HepG2 (cell line): Measurements from ENCODE around the gene FAM89B. TPM values are rescaled to one million over a fixed set of nuclear protein-coding genes. Genes with fewer than 3 reads are reported as not detected.

Source experiments
- DNMT3B ChIP-seq: conservative IDR thresholded peaks from 2 replicates; pipeline ENCODE4 v1.6.1; 2016; ENCODE audit warnings: missing biosample characterization, control low read depth
- HDAC1 ChIP-seq: sonication (generic); formaldehyde crosslinking; IDR thresholded peaks from 2 replicates; pipeline ENCODE4 v1.5.1; 2020; ENCODE audit warnings: mild to moderate bottlenecking, missing genetic modification reagents
- MXI1 ChIP-seq: IDR thresholded peaks from 3 replicates; pipeline ENCODE4 v1.6.1; 2012; ENCODE audit warnings: low read depth, low read length, inconsistent platforms, borderline replicate concordance
- NONO ChIP-seq, 2 experiments: fragments of 450-650 bp in 1 of 2; sonication (generic) in 1 of 2; formaldehyde crosslinking in 1 of 2; IDR thresholded peaks in 1 of 2; conservative IDR thresholded peaks in 1 of 2; 2 replicates each; pipeline versions ENCODE4 v1.6.1 to v1.8.0; 2017 to 2022; ENCODE audit warnings: mild to moderate bottlenecking in 1 of 2, missing genetic modification reagents in 1 of 2, moderate library complexity in 1 of 2
- PPARG ChIP-seq: conservative IDR thresholded peaks from 2 replicates; pipeline ENCODE4 v1.6.1; 2016; ENCODE audit warnings: missing biosample characterization, missing genetic modification reagents
- RFXAP ChIP-seq: sonication (generic); formaldehyde crosslinking; IDR thresholded peaks from 2 replicates; pipeline ENCODE4 v1.4.0; 2020; ENCODE audit warnings: missing genetic modification reagents, borderline replicate concordance
- SETDB1 ChIP-seq: sonication (generic); formaldehyde crosslinking; IDR thresholded peaks from 2 replicates; pipeline ENCODE4 v1.5.1; 2020; ENCODE audit warnings: missing genetic modification reagents, mild to moderate bottlenecking, borderline replicate concordance
- YY1 ChIP-seq: IDR thresholded peaks from 2 replicates; pipeline ENCODE4 v1.6.1; 2011; ENCODE audit warnings: low read length, low read depth, moderate library complexity, mild to moderate bottlenecking; ENCODE audit not compliant: insufficient read depth, insufficient replicate concordance
- ZFAT ChIP-seq: sonication (generic); formaldehyde crosslinking; conservative IDR thresholded peaks from 2 replicates; pipeline ENCODE4 v1.8.1; 2023; ENCODE audit warnings: missing genetic modification reagents, inconsistent platforms
- ZKSCAN1 ChIP-seq: fragments of 150-350 bp; IDR thresholded peaks from 2 replicates; pipeline ENCODE4 v1.6.1; 2014; ENCODE audit warnings: low read length
- ZNF264 ChIP-seq: sonication (generic); formaldehyde crosslinking; IDR thresholded peaks from 2 replicates; pipeline ENCODE4 v1.4.0; 2020; ENCODE audit warnings: missing genetic modification reagents
- ZNF562 ChIP-seq: sonication (generic); formaldehyde crosslinking; IDR thresholded peaks from 2 replicates; pipeline ENCODE4 v1.8.0; 2022; ENCODE audit warnings: missing genetic modification reagents, borderline replicate concordance
- ZNF652 ChIP-seq: IDR thresholded peaks from 2 replicates; pipeline ENCODE4 v1.6.1; 2016; ENCODE audit warnings: low read depth, borderline replicate concordance
- ZNF782 ChIP-seq: sonication (generic); formaldehyde crosslinking; IDR thresholded peaks from 2 replicates; pipeline ENCODE4 v1.4.0; 2020; ENCODE audit warnings: missing genetic modification reagents, mild to moderate bottlenecking, borderline replicate concordance
- ZSCAN22 ChIP-seq: sonication (generic); formaldehyde crosslinking; IDR thresholded peaks from 2 replicates; pipeline ENCODE4 v1.4.0; 2020; ENCODE audit warnings: mild to moderate bottlenecking, missing genetic modification reagents
- polyA plus RNA-seq, 8 experiments: library from polyadenylated mRNA; depleted of rRNA in 3 of 8; stranded (reverse) in 7 of 8; unstranded in 1 of 8; fragments of >200 nt; fragmentation: Illumina TruSeq in 4 of 8; extraction: Trizol in 4 of 8; gene quantifications; 2 replicates each; pipeline versions ENCODE4 v1.2.1 to v1.2.3, GENCODE V29; 2011 to 2016; ENCODE audit warnings: low read depth in 4 of 8, missing spikeins in 1 of 8, mixed read lengths in 1 of 8; ENCODE audit not compliant: insufficient read depth in 1 of 8
- total RNA-seq, 5 experiments: library from RNA; depleted of rRNA; stranded (reverse); fragments of >200 nt; fragmentation: Illumina TruSeq; extraction: Trizol; gene quantifications; 2 replicates each; pipeline ENCODE4 v1.2.3, GENCODE V29; 2016; ENCODE audit warnings: low read depth in 1 of 5
- TF ChIP-seq, protein P1 (sequence below): sonication (generic); formaldehyde crosslinking; IDR thresholded peaks from 2 replicates; pipeline ENCODE4 v1.8.1; 2023; ENCODE audit warnings: mild to moderate bottlenecking, moderate library complexity, missing genetic modification reagents
- TF ChIP-seq, protein P2 (sequence below): sonication (generic); formaldehyde crosslinking; IDR thresholded peaks from 2 replicates; pipeline ENCODE4 v1.5.1; 2020; ENCODE audit warnings: missing genetic modification reagents, mild to moderate bottlenecking, borderline replicate concordance
- TF ChIP-seq, protein P3 (sequence below): sonication (generic); formaldehyde crosslinking; IDR thresholded peaks from 2 replicates; pipeline ENCODE4 v1.4.0; 2020; ENCODE audit warnings: missing genetic modification reagents
- TF ChIP-seq, protein P4 (sequence below): sonication (generic); formaldehyde crosslinking; IDR thresholded peaks from 2 replicates; pipeline ENCODE4 v1.4.0; 2020; ENCODE audit warnings: missing genetic modification reagents
- TF ChIP-seq, protein P5 (sequence below): sonication (generic); formaldehyde crosslinking; conservative IDR thresholded peaks from 2 replicates; pipeline ENCODE4 v1.8.1; 2023; ENCODE audit warnings: missing genetic modification reagents

Gene FAM89B
- total and polyA plus RNA-seq, 2 of the 13 experiments (the other 11 are each of a cell fraction or from before 2014, with no cell fraction given) = 5.7 to 8.0 TPM

DNA sequence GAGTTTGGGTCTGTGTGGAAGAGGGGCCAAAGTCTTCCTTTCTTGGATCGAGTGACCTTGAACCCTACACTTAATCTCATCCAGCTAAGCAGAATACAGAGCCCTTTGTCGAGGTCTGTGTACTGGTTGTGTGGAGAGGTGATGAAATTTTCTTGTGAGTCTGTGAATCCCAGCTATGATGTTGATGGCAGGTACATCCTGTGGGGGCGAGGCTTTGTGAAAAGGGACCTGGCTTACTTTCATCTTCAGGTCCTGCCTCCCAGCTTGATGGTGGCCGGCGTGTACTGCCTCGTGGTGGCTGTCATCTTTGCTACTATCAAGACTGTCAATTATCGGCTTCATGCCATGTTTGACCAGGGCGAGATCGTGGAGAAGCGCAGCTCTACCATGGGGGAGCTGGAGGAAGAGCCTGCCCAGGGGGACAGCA, 44.2 kb downstream of the FAM89B start (continued):
- TF ChIP-seq ZNF562 (CRISPR knock-in tag) = no peak
- TF ChIP-seq, protein P1, sequence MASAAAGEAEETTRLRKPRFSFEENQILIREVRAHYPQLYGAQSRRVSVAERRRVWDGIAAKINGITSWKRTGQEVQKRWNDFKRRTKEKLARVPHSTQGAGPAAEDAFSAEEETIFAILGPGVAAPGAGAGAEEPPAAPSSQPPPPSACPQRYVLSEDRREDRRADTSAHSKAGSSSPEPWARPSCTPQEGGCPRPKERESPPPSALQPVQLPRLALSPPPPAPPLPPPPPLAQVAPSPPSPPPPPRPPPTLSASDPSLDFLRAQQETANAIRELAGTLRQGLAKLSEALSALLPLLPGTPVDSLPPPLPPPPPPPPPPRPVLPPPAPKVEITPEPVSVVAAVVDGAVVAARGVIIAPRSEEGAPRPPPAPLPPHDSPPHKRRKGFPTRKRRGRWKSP = no peak
- TF ChIP-seq SETDB1 (CRISPR knock-in tag) = no peak
- no peak for TF ChIP-seq ZNF652
- TF ChIP-seq, protein P2, sequence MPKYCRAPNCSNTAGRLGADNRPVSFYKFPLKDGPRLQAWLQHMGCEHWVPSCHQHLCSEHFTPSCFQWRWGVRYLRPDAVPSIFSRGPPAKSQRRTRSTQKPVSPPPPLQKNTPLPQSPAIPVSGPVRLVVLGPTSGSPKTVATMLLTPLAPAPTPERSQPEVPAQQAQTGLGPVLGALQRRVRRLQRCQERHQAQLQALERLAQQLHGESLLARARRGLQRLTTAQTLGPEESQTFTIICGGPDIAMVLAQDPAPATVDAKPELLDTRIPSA (CRISPR knock-in tag) = no peak
- TF ChIP-seq DNMT3B (CRISPR knock-in tag) = no peak; the same call in 1 of the 2 replicates
- TF ChIP-seq ZFAT = no peak
- TF ChIP-seq, protein P3, sequence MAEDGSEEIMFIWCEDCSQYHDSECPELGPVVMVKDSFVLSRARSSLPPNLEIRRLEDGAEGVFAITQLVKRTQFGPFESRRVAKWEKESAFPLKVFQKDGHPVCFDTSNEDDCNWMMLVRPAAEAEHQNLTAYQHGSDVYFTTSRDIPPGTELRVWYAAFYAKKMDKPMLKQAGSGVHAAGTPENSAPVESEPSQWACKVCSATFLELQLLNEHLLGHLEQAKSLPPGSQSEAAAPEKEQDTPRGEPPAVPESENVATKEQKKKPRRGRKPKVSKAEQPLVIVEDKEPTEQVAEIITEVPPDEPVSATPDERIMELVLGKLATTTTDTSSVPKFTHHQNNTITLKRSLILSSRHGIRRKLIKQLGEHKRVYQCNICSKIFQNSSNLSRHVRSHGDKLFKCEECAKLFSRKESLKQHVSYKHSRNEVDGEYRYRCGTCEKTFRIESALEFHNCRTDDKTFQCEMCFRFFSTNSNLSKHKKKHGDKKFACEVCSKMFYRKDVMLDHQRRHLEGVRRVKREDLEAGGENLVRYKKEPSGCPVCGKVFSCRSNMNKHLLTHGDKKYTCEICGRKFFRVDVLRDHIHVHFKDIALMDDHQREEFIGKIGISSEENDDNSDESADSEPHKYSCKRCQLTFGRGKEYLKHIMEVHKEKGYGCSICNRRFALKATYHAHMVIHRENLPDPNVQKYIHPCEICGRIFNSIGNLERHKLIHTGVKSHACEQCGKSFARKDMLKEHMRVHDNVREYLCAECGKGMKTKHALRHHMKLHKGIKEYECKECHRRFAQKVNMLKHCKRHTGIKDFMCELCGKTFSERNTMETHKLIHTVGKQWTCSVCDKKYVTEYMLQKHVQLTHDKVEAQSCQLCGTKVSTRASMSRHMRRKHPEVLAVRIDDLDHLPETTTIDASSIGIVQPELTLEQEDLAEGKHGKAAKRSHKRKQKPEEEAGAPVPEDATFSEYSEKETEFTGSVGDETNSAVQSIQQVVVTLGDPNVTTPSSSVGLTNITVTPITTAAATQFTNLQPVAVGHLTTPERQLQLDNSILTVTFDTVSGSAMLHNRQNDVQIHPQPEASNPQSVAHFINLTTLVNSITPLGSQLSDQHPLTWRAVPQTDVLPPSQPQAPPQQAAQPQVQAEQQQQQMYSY (CRISPR knock-in tag) = no peak
- TF ChIP-seq, protein P4, sequence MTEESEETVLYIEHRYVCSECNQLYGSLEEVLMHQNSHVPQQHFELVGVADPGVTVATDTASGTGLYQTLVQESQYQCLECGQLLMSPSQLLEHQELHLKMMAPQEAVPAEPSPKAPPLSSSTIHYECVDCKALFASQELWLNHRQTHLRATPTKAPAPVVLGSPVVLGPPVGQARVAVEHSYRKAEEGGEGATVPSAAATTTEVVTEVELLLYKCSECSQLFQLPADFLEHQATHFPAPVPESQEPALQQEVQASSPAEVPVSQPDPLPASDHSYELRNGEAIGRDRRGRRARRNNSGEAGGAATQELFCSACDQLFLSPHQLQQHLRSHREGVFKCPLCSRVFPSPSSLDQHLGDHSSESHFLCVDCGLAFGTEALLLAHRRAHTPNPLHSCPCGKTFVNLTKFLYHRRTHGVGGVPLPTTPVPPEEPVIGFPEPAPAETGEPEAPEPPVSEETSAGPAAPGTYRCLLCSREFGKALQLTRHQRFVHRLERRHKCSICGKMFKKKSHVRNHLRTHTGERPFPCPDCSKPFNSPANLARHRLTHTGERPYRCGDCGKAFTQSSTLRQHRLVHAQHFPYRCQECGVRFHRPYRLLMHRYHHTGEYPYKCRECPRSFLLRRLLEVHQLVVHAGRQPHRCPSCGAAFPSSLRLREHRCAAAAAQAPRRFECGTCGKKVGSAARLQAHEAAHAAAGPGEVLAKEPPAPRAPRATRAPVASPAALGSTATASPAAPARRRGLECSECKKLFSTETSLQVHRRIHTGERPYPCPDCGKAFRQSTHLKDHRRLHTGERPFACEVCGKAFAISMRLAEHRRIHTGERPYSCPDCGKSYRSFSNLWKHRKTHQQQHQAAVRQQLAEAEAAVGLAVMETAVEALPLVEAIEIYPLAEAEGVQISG (CRISPR knock-in tag) = no peak
- TF ChIP-seq ZNF782 (CRISPR knock-in tag) = no peak
- TF ChIP-seq, protein P5, sequence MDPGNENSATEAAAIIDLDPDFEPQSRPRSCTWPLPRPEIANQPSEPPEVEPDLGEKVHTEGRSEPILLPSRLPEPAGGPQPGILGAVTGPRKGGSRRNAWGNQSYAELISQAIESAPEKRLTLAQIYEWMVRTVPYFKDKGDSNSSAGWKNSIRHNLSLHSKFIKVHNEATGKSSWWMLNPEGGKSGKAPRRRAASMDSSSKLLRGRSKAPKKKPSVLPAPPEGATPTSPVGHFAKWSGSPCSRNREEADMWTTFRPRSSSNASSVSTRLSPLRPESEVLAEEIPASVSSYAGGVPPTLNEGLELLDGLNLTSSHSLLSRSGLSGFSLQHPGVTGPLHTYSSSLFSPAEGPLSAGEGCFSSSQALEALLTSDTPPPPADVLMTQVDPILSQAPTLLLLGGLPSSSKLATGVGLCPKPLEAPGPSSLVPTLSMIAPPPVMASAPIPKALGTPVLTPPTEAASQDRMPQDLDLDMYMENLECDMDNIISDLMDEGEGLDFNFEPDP (CRISPR knock-in tag) = no peak
- no peak for TF ChIP-seq NONO (IDR thresholded peaks at IDR 0.05)
- no peak; the same call in 1 of the 2 replicates for TF ChIP-seq NONO (CRISPR knock-in tag; conservative IDR thresholded peaks at IDR 0.05)
- peak; percentile 54; the same call in 1 of the 3 replicates for TF ChIP-seq MXI1
- TF ChIP-seq ZNF264 (CRISPR knock-in tag) = no peak
- TF ChIP-seq ZSCAN22 (CRISPR knock-in tag) = no peak
- TF ChIP-seq RFXAP (CRISPR knock-in tag) = no peak
- no peak for TF ChIP-seq ZKSCAN1
- peak; percentile 37; the same call in 1 of the 2 replicates for TF ChIP-seq PPARG (CRISPR knock-in tag)
- no peak for TF ChIP-seq YY1
- no peak for TF ChIP-seq HDAC1
